SK-N-SH (cell line): ENCODE data around the gene THPO.

Experiments
- CTCF ChIP-seq: fragments of 200-600 bp; sonication (generic); IDR thresholded peaks from 2 replicates; pipeline ENCODE4 v1.6.1; 2017; ENCODE audit warnings: antibody characterized with exemption, mild to moderate bottlenecking, moderate library complexity
- EP300 ChIP-seq, 2 experiments: IDR thresholded peaks; 2 replicates each; pipeline versions ENCODE4 v1.4.0 to v1.6.1; 2012; ENCODE audit warnings: borderline replicate concordance in 1 of 2, low read depth in 1 of 2, low read length in 1 of 2
- EZH2phosphoT487 ChIP-seq: fragments of 200-600 bp; sonication (generic); IDR thresholded peaks from 2 replicates; pipeline ENCODE4 v1.6.1; 2017; ENCODE audit warnings: low read depth, mixed run types, mild to moderate bottlenecking, antibody characterized with exemption, moderate library complexity, borderline replicate concordance
- GABPA ChIP-seq: IDR thresholded peaks from 2 replicates; pipeline ENCODE4 v1.4.0; 2012; ENCODE audit warnings: low read depth, mild to moderate bottlenecking
- MXI1 ChIP-seq: IDR thresholded peaks from 2 replicates; pipeline ENCODE4 v1.6.1; 2012; ENCODE audit warnings: mild to moderate bottlenecking, low read depth, low read length, improper control_type of control experiment
- NRF1 ChIP-seq: IDR thresholded peaks from 2 replicates; pipeline ENCODE4 v1.6.1; 2012; ENCODE audit warnings: low read depth, mild to moderate bottlenecking, low read length
- POLR2AphosphoS5 ChIP-seq: IDR thresholded peaks from 2 replicates; pipeline ENCODE4 v1.6.1; 2012; ENCODE audit warnings: low read depth, low read length
- RAD21 ChIP-seq: IDR thresholded peaks from 2 replicates; pipeline ENCODE4 v1.6.1; 2012; ENCODE audit warnings: mild to moderate bottlenecking, low read length
- REST ChIP-seq: IDR thresholded peaks from 2 replicates; pipeline ENCODE4 v1.6.1; 2012; ENCODE audit warnings: mild to moderate bottlenecking, low read depth, low read length, moderate library complexity
- ZBTB33 ChIP-seq: IDR thresholded peaks from 2 replicates; pipeline ENCODE4 v1.4.0; 2012; ENCODE audit warnings: low read depth, borderline replicate concordance

GRCh38 chr3:184372911-184373310 lies 5.1 kb downstream of the THPO start:
- TF ChIP-seq REST (no peak), RAD21 (no peak), ZBTB33 (no peak), CTCF (no peak), GABPA (no peak), EP300 (IDR thresholded peaks at IDR 0.05; ENCODE audit: borderline replicate concordance in 1 of 2, low read depth in 1 of 2, low read length in 1 of 2) (no peak), POLR2AphosphoS5 (no peak), MXI1 (no peak), NRF1 (no peak), EZH2phosphoT487 (no peak)
